Type B pancreatic cell (in vitro differentiated cells): ENCODE data around the gene ADGRL2. TPM values are rescaled to one million over a fixed set of nuclear protein-coding genes. Genes with fewer than 3 reads are reported as not detected.

ENCODE experiments used
- DNase-seq: peaks from one replicate; pipeline ENCODE4 v3.0.0; 2021; ENCODE audit warnings: mixed read lengths; ENCODE audit not compliant: unreplicated experiment; ENCODE audit errors: extremely low spot score
- H3K27ac Mint-ChIP-seq: 2 replicates; pipeline ENCODE4 v1.8.0; 2021; ENCODE audit warnings: mild to moderate bottlenecking, mixed read lengths
- H3K27me3 Mint-ChIP-seq: 2 replicates; pipeline ENCODE4 v1.8.0; 2021; ENCODE audit warnings: mixed read lengths
- H3K36me3 Mint-ChIP-seq: 2 replicates; pipeline ENCODE4 v1.8.0; 2021; ENCODE audit warnings: mixed read lengths
- H3K4me1 Mint-ChIP-seq: one replicate; pipeline ENCODE4 v1.8.0; 2021; ENCODE audit warnings: mixed read lengths; ENCODE audit not compliant: unreplicated experiment
- H3K4me3 Mint-ChIP-seq: 2 replicates; pipeline ENCODE4 v1.8.0; 2021; ENCODE audit warnings: mild to moderate bottlenecking, mixed read lengths
- H3K9me3 Mint-ChIP-seq: 2 replicates; pipeline ENCODE4 v1.8.0; 2021; ENCODE audit warnings: mixed read lengths
- CTCF ChIP-seq: fragments of 200-600 bp; sonication (generic); conservative IDR thresholded peaks from 2 replicates; pipeline ENCODE4 v1.5.0; 2021; ENCODE audit warnings: antibody characterized with exemption, mild to moderate bottlenecking
- total RNA-seq: library from RNA; stranded (reverse); gene quantifications from 2 replicates; pipeline ENCODE4 v1.2.1, GENCODE V29; 2021; ENCODE audit warnings: low replicate concordance

ADGRL2 gene
- total RNA-seq, 1 donor from 2014 or later: 103 TPM

GRCh38 chr1:81887421-81888144 lies 86.8 kb downstream of the ADGRL2 start:
- no peak for DNase-seq
- no peaks in the 10 kb centered on the region for H3K27me3 Mint-ChIP-seq
- no peaks in the 10 kb centered on the region for H3K9me3 Mint-ChIP-seq
- peaks cover 14% of the 10 kb centered on the region for H3K36me3 Mint-ChIP-seq
- peaks cover 14% of the 10 kb centered on the region for H3K4me1 Mint-ChIP-seq
- H3K4me3 Mint-ChIP-seq: no peak overlapping the region
- H3K27ac Mint-ChIP-seq: no peak overlapping the region
- TF ChIP-seq CTCF: no peak

GRCh38 chr1:81889166-81889565 lies 88.4 kb downstream of the ADGRL2 start:
- TF ChIP-seq CTCF: no peak
- no peaks in the 10 kb centered on the region for H3K27me3 Mint-ChIP-seq
- no peak overlapping the region for H3K4me3 Mint-ChIP-seq
- no peaks in the 10 kb centered on the region for H3K9me3 Mint-ChIP-seq
- peaks cover 18% of the 10 kb centered on the region for H3K4me1 Mint-ChIP-seq
- H3K27ac Mint-ChIP-seq: no peak overlapping the region
- DNase-seq: no peak
- H3K36me3 Mint-ChIP-seq: peaks cover 14% of the 10 kb centered on the region

- TF ChIP-seq CTCF: no peak
- Mint-ChIP-seq H3K9me3 (no peaks in the 10 kb centered on the region), H3K27me3 (no peaks in the 10 kb centered on the region), H3K4me1 (peaks cover 23% of the 10 kb centered on the region), H3K36me3 (peaks cover 5% of the 10 kb centered on the region), H3K27ac (no peak overlapping the region), H3K4me3 (no peak overlapping the region)
- DNase-seq: no peak
These were observed 94.1 kb downstream of the ADGRL2 start for GRCh38 chr1:81894867-81895266.

GRCh38 chr1:81899214-81899821 lies 98.6 kb downstream of the ADGRL2 start:
- Mint-ChIP-seq H3K4me1 (peaks cover 20% of the 10 kb centered on the region), H3K27ac (no peak overlapping the region), H3K4me3 (no peak overlapping the region), H3K36me3 (peaks cover 3% of the 10 kb centered on the region), H3K27me3 (no peaks in the 10 kb centered on the region), H3K9me3 (no peaks in the 10 kb centered on the region)
- no peak for DNase-seq
- no peak for TF ChIP-seq CTCF

GRCh38 chr1:81907575-81907974 lies 106.8 kb downstream of the ADGRL2 start:
- H3K27ac Mint-ChIP-seq: no peak overlapping the region
- peaks cover 17% of the 10 kb centered on the region for H3K36me3 Mint-ChIP-seq
- H3K4me1 Mint-ChIP-seq: peaks cover 4% of the 10 kb centered on the region
- DNase-seq: no peak
- H3K27me3 Mint-ChIP-seq: no peaks in the 10 kb centered on the region
- H3K9me3 Mint-ChIP-seq: no peaks in the 10 kb centered on the region
- TF ChIP-seq CTCF: no peak
- no peak overlapping the region for H3K4me3 Mint-ChIP-seq
